Endodermal cell (in vitro differentiated cells): ENCODE results near the gene RPP21. TPM values are rescaled to one million over a fixed set of nuclear protein-coding genes. Genes with fewer than 3 reads are reported as not detected.

ENCODE experiments used
- DNase-seq: peaks from one replicate; pipeline ENCODE4 v3.0.0-alpha.2; 2017
- H3K27ac ChIP-seq: 2 replicates; pipeline ENCODE4 v1.5.1; 2013; ENCODE audit warnings: mild to moderate bottlenecking, low read depth, low read length, moderate library complexity
- H3K27me3 ChIP-seq: 2 replicates; pipeline ENCODE4 v1.6.1; 2013; ENCODE audit warnings: mild to moderate bottlenecking, low read length, moderate library complexity; ENCODE audit not compliant: insufficient read depth, control insufficient read depth, poor library complexity, severe bottlenecking
- H3K36me3 ChIP-seq: 2 replicates; pipeline ENCODE4 v1.7.0; 2013; ENCODE audit warnings: mild to moderate bottlenecking, low read length, moderate library complexity; ENCODE audit not compliant: control insufficient read depth, insufficient read depth
- H3K4me1 ChIP-seq: one replicate; pipeline ENCODE4 v1.7.0; 2013; ENCODE audit warnings: low read length; ENCODE audit not compliant: control insufficient read depth, insufficient read depth
- H3K4me3 ChIP-seq: 2 replicates; pipeline ENCODE4 v1.5.1; 2013; ENCODE audit warnings: mild to moderate bottlenecking, low read length, moderate library complexity
- H3K9ac ChIP-seq: 2 replicates; pipeline ENCODE4 v1.6.1; 2013; ENCODE audit warnings: mild to moderate bottlenecking, low read length, moderate library complexity; ENCODE audit not compliant: poor library complexity, severe bottlenecking; ENCODE audit errors: extremely low read depth
- H3K9me3 ChIP-seq: 2 replicates; pipeline ENCODE4 v1.6.1; 2013; ENCODE audit warnings: mild to moderate bottlenecking, low read length, moderate library complexity; ENCODE audit not compliant: control insufficient read depth
- H3K27ac Mint-ChIP-seq: 2 replicates; pipeline ENCODE4 v1.8.0; 2020; ENCODE audit warnings: mixed read lengths
- H3K27me3 Mint-ChIP-seq: 2 replicates; pipeline ENCODE4 v1.8.0; 2021; ENCODE audit warnings: mild to moderate bottlenecking, mixed read lengths; ENCODE audit not compliant: insufficient read depth
- H3K36me3 Mint-ChIP-seq: 2 replicates; pipeline ENCODE4 v1.8.0; 2020; ENCODE audit warnings: low read depth, mixed read lengths
- H3K4me1 Mint-ChIP-seq: 2 replicates; pipeline ENCODE4 v1.8.0; 2020; ENCODE audit warnings: mixed read lengths
- H3K4me3 Mint-ChIP-seq: 2 replicates; pipeline ENCODE4 v1.8.0; 2020; ENCODE audit warnings: mild to moderate bottlenecking, moderate library complexity, mixed read lengths
- H3K9me3 Mint-ChIP-seq: 2 replicates; pipeline ENCODE4 v1.8.0; 2020; ENCODE audit warnings: mild to moderate bottlenecking, mixed read lengths
- CTCF ChIP-seq: fragments of 200-600 bp; sonication (generic); conservative IDR thresholded peaks from 2 replicates; pipeline ENCODE4 v1.5.0; 2021; ENCODE audit warnings: antibody characterized with exemption, mild to moderate bottlenecking
- WGBS, 2 experiments: methylation state at CpG; one replicate each; pipeline versions ENCODE4 v1.1.5 to v1.1.7; 2013; ENCODE audit warnings: missing lambda C conversion rate in 2 of 2, mixed read lengths in 1 of 2; ENCODE audit not compliant: insufficient coverage in 1 of 2, insufficient read length in 1 of 2; 5-methylcytosine and 5-hydroxymethylcytosine counted together
- long read RNA-seq, 4 experiments: library from polyadenylated mRNA in 2 of 4; library from RNA in 1 of 4; library from capped mRNA in 1 of 4; stranded (forward) in 3 of 4; unstranded in 1 of 4; transcript quantifications; one replicate each; pipeline ENCODE4 v2.0.0, GENCODE V29; 2020 to 2021; ENCODE audit warnings: inconsistent platforms in 1 of 4
- polyA plus RNA-seq, 2 experiments: library from polyadenylated mRNA; stranded (reverse); fragments of 50-300 nt; gene quantifications; one replicate each; pipeline ENCODE4 v1.2.3, GENCODE V29; 2013
- total RNA-seq, 2 donors: library from RNA; stranded (reverse); fragmentation: NEBNext Ultra II Directional in 1 of 2; extraction: Animal tissue kit (Norgen Biotek cat#: 25700) in 1 of 2; gene quantifications; 2 replicates in 1 of 2; 3 replicates in 1 of 2; pipeline ENCODE4 v1.2.1, GENCODE V29; 2021

Gene RPP21
- 10 to 100 TPM; 52.2 to 59.7 TPM for total RNA-seq
- 63.9 TPM for polyA plus RNA-seq (2013, experiment 1 of 2)
- 59.3 TPM for polyA plus RNA-seq (2013, experiment 2 of 2)
- long read RNA-seq, experiment 1, transcript RPP21-221 (4 exons, 594 nt) = minor isoform, 5 of 29 reads
- long read RNA-seq, experiment 1, transcript RPP21-224 (5 exons, 525 nt) = major isoform, 18 of 29 reads
- long read RNA-seq, experiment 1, partial matches to known transcripts = 3 of 29 reads
- long read RNA-seq, experiment 1, other reads (novel, unspliced or antisense) = 2 of 29 reads
- long read RNA-seq, experiment 2, transcript RPP21-224 (5 exons, 525 nt) = major isoform, 19 of 32 reads
- long read RNA-seq, experiment 2, partial matches to known transcripts = 2 of 32 reads
- long read RNA-seq, experiment 2, other reads (novel, unspliced or antisense) = 2 of 32 reads
- long read RNA-seq, experiment 3, transcript RPP21-224 (5 exons, 525 nt) = major isoform, 6 of 13 reads
- long read RNA-seq, experiment 3, partial matches to known transcripts = 2 of 13 reads
- long read RNA-seq, experiment 3, other reads (novel, unspliced or antisense) = 2 of 13 reads
- long read RNA-seq, experiment 4, partial matches to known transcripts = 0 of 2 reads
- long read RNA-seq, experiment 4, other reads (novel, unspliced or antisense) = 0 of 2 reads

- Mint-ChIP-seq H3K4me3 (peak within 1 kb of the TSS; percentile 83), H3K36me3 (peaks cover 37% of the 10 kb centered on the region), H3K27me3 (no peaks in the 10 kb centered on the region), H3K9me3 (no peaks in the 10 kb centered on the region), H3K27ac (peak within 1 kb of the TSS; percentile 92), H3K4me1 (peaks cover 10% of the 10 kb centered on the region)
- H3K27ac ChIP-seq = no peak within 1 kb of the TSS
- peak within 1 kb of the TSS; percentile 54 for H3K9ac ChIP-seq
- no peaks in the 10 kb centered on the region for H3K9me3 ChIP-seq
- TF ChIP-seq CTCF = no peak
- H3K4me1 ChIP-seq = peaks cover 2% of the 10 kb centered on the region
- no peaks in the 10 kb centered on the region for H3K27me3 ChIP-seq
- WGBS, 2 experiments = 3% methylated on average over 8 to 63 of the region's 64 CpGs
- peak; percentile 96 for DNase-seq
- H3K36me3 ChIP-seq = peaks cover 38% of the 10 kb centered on the region
- H3K4me3 ChIP-seq = peak within 1 kb of the TSS; percentile 85
These were observed at the start of gene RPP21 for GRCh38 chr6:30344868-30345671. TSS of gene RPP21 (plus strand) at chr6:30345156. CDS start at chr6:30345172, 16 bp downstream.

DNA sequence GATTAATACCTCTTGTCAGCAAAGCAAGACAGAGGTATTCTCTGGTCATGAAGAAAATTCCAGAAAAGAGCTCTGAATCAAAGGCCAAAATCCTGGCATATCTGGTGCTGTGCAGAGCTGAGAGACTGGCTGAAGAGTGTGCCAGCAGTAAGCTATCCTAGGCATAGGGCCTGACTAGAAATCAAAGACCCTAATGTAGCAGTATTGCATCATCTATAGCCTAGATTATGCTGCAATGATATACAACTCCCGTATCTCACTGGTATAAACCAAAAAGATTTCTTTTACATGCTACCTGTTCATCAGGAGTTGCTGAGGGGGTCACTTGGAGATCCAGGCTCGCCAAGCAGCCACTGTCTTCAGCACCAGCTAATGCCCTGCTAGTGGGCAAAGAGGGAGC is 49.1 kb upstream of the RPP21 start:
- H3K4me1 Mint-ChIP-seq = no peaks in the 10 kb centered on the region
- WGBS, 2 experiments = 75 to 96% methylated on average over 1 to 2 of the region's 2 CpGs

More for the DNA sequence above, 49.1 kb upstream of the RPP21 start:
- Mint-ChIP-seq H3K27me3 (no peaks in the 10 kb centered on the region), H3K4me3 (no peak overlapping the region), H3K9me3 (peaks cover 38% of the 10 kb centered on the region), H3K36me3 (peaks cover 89% of the 10 kb centered on the region), H3K27ac (no peak overlapping the region)
- no peak overlapping the region for H3K9ac ChIP-seq
- no peaks in the 10 kb centered on the region for H3K4me1 ChIP-seq
- H3K27ac ChIP-seq = no peak overlapping the region
- H3K36me3 ChIP-seq = peaks cover 74% of the 10 kb centered on the region
- peaks cover 65% of the 10 kb centered on the region for H3K9me3 ChIP-seq
- H3K27me3 ChIP-seq = no peaks in the 10 kb centered on the region
- no peak for DNase-seq
- TF ChIP-seq CTCF = no peak
- H3K4me3 ChIP-seq = no peak overlapping the region
